GM12878 (cell line): ENCODE data around the gene KRTAP2-1. TPM values are rescaled to one million over a fixed set of nuclear protein-coding genes. Genes with fewer than 3 reads are reported as not detected.

Source experiments
- BHLHE40 ChIP-seq, 2 experiments: fragments of 450-650 bp in 1 of 2; IDR thresholded peaks; 2 replicates each; pipeline ENCODE4 v1.6.1; 2011 to 2017; ENCODE audit warnings: low read depth in 2 of 2, borderline replicate concordance in 1 of 2, improper control_type of control experiment in 1 of 2, low read length in 1 of 2, mild to moderate bottlenecking in 1 of 2
- EP300 ChIP-seq, 2 experiments: fragments of 150-350 bp in 1 of 2; IDR thresholded peaks; 2 replicates each; pipeline ENCODE4 v1.6.1; 2011 to 2012; ENCODE audit warnings: low read depth in 2 of 2, low read length in 2 of 2, borderline replicate concordance in 1 of 2, improper control_type of control experiment in 1 of 2, inconsistent platforms in 1 of 2; ENCODE audit not compliant: control insufficient read depth in 1 of 2
- HCFC1 ChIP-seq: fragments of 150-350 bp; IDR thresholded peaks from 2 replicates; pipeline ENCODE4 v1.6.1; 2014; ENCODE audit warnings: low read length
- PBX3 ChIP-seq: IDR thresholded peaks from 2 replicates; pipeline ENCODE4 v1.6.1; 2011; ENCODE audit warnings: mild to moderate bottlenecking, low read depth, low read length, moderate library complexity; ENCODE audit not compliant: insufficient replicate concordance
- PML ChIP-seq: IDR thresholded peaks from 2 replicates; pipeline ENCODE4 v1.6.1; 2012; ENCODE audit warnings: low read length, inconsistent platforms
- RAD21 ChIP-seq: IDR thresholded peaks from 2 replicates; pipeline ENCODE4 v1.6.1; 2011; ENCODE audit warnings: mild to moderate bottlenecking, low read depth, low read length, moderate library complexity; ENCODE audit not compliant: insufficient read depth
- USF2 ChIP-seq: IDR thresholded peaks from 2 replicates; pipeline ENCODE4 v1.6.1; 2011; ENCODE audit warnings: low read depth, low read length, improper control_type of control experiment, borderline replicate concordance
- ZNF687 ChIP-seq: fragments of 450-650 bp; IDR thresholded peaks from 2 replicates; pipeline ENCODE4 v1.6.1; 2017; ENCODE audit warnings: mild to moderate bottlenecking, moderate library complexity
- ZSCAN29 ChIP-seq: fragments of 450-650 bp; IDR thresholded peaks from 2 replicates; pipeline ENCODE4 v1.6.1; 2017; ENCODE audit warnings: mild to moderate bottlenecking, moderate library complexity
- polyA plus RNA-seq, 11 experiments: library from polyadenylated mRNA; depleted of rRNA in 4 of 11; unstranded in 6 of 11; stranded (reverse) in 5 of 11; fragments of >200 nt; fragmentation: Nextera tagmentation in 4 of 11; fragmentation: Illumina TruSeq in 1 of 11; extraction: Ambion mirVana in 4 of 11; extraction: Trizol in 1 of 11; gene quantifications; 1 replicate in 1 of 11; 2 replicates in 10 of 11; pipeline versions ENCODE4 v1.2.1 to v1.2.3, GENCODE V29; 2011 to 2016; ENCODE audit warnings: inconsistent platforms in 2 of 11, missing spikeins in 2 of 11, low read depth in 1 of 11
- total RNA-seq, 4 experiments: library from RNA; depleted of rRNA in 3 of 4; stranded (reverse); fragments of >200 nt in 3 of 4; fragmentation: Illumina TruSeq in 1 of 4; extraction: Trizol in 1 of 4; gene quantifications; 2 replicates each; pipeline versions ENCODE4 v1.2.1 to v1.2.3, GENCODE V29; 2013 to 2021

Gene KRTAP2-1
- total and polyA plus RNA-seq, 10 of the 15 experiments (the other 5 are each of a cell fraction or from before 2014, with no cell fraction given): not detected

GRCh38 chr17:41003926-41004325 is 43.2 kb downstream of the KRTAP2-1 start (continued):
- TF ChIP-seq EP300 (IDR thresholded peaks at IDR 0.05; ENCODE audit: borderline replicate concordance in 1 of 2, control insufficient read depth in 1 of 2, low read depth in 2 of 2, low read length in 2 of 2): no peak
- TF ChIP-seq PML: no peak
- TF ChIP-seq PBX3: no peak
- no peak for TF ChIP-seq ZSCAN29
- no peak for TF ChIP-seq RAD21
- TF ChIP-seq HCFC1: no peak
- TF ChIP-seq ZNF687: no peak
- TF ChIP-seq BHLHE40 (IDR thresholded peaks at IDR 0.05; ENCODE audit: borderline replicate concordance in 1 of 2, low read depth in 2 of 2, low read length in 1 of 2): no peak
- TF ChIP-seq USF2: no peak
